SKM-1 treated with dmso at 0.1 percent for 144 hours (cell line): ENCODE measurements around the gene CASP8AP2.
"Not testable (repeated sequence)": the region's sequence is repeated elsewhere in the genome, so short reads cannot be mapped to it uniquely, and the experiment has no call there.

Experiments
- DNase-seq: peaks from one replicate; lab custom pipeline; 2025; ENCODE audit not compliant: unreplicated experiment; lab: John Stamatoyannopoulos, UW

Gene CASP8AP2

DNA sequence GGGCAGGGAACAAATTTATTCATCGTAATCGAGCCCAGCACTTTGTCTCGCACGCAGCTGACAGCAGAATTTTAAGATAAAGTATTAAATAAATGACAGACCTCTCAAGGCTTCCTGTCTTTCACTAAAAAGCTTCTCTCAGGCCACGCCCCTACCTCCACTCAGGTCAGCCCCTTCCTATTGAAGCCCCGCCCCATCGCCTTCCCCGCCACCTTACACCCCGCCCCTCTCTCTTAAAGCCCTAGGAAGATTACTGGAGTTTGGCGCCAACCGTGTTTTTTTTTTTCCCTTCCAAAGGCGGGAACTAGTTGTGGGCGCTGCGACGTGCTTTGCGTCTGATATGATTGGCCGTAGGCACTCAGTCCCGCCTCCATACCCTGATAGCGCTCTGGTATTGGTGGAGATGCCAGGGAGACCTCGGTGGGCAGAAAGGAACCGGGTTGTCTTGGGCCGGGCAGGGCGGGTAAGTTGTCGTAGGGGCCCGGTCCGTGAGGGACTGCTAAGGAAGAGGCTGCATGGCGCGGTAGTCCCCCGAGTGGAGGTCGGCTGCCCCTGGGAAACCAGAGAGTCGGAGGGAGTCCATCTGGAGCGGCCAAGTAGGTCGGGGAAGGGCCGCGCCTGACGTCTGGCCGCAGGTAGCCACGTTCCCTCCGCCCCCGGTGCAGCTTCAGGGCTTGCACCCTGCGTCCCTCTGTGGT is at the start of gene CASP8AP2:
CASP8AP2 (plus strand) TSS at position 409 of the 698 bp plus-strand sequence.
- peak; percentile 99 for DNase-seq

DNA sequence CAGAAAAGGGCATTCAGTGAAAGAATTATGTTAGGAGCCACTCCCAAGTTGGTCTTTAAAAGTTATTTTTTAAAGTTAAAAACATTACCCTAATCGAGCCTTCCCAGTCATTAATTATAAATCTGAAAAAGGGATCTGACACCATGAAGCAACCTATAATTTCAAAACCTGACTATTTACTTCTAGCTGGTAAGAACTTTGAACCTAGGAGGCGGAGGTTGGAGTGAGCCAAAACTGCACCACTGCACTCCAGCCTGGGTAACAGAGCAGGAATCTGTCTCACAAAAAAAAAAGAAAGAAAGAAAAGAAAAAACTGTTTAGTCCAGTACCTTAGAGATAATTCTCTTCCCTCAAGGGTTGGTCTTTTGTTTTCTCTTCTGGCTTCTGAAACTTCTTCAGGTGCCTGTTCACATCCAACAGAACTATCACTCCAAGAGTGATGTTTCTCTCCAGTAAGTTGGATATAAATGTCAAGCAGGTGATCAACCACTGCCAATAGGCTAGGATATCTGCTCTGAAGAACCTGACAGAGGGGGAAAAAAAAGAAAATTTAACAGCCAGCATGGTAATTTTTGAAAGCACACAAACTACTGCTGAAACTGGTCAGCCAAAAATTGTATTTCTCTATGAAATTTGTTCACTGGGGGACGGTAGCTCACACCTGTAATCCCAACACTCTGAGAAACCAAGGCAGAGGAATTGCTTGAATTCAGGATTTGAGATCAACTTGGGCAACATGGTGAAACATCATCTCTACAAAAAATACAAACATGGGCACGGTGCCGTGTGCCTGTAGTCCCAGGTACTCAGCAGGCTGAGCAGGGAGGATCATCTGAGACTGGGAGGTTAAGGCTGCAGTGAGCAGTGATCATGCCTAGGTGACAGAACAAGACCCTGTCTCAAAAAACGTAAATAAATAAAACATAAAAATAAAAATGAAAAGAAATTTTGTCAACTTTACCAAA is 48.3 kb upstream of the CASP8AP2 start:
- no peak for DNase-seq

GRCh38 chr6:89782222-89782621 is 47.5 kb upstream of the CASP8AP2 start:
- no peak for DNase-seq

DNA sequence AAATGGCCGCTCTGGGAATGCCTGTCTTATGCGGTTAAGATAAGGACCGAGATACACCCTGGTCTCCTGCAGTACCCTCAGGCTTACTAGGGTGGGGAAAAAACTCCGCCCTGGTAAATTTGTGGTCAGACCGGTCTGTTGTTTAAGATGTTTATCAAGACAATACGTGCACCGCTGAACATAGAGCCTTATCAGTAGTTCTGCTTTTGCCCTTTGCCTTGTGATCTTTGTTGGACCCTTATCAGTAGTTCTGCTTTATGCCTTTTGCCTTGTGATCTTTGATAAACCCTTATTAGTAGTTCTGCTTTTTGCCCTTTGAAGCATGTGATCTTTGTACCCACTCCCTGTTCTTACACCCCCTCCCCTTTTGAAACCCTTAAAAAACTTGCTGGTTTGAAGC is 46.4 kb upstream of the CASP8AP2 start:
- not testable (repeated sequence) for DNase-seq

GRCh38 chr6:89784838-89785237 is 44.8 kb upstream of the CASP8AP2 start:
- no peak for DNase-seq

GRCh38 chr6:89786970-89787369 is 42.7 kb upstream of the CASP8AP2 start:
- DNase-seq: no peak

DNA sequence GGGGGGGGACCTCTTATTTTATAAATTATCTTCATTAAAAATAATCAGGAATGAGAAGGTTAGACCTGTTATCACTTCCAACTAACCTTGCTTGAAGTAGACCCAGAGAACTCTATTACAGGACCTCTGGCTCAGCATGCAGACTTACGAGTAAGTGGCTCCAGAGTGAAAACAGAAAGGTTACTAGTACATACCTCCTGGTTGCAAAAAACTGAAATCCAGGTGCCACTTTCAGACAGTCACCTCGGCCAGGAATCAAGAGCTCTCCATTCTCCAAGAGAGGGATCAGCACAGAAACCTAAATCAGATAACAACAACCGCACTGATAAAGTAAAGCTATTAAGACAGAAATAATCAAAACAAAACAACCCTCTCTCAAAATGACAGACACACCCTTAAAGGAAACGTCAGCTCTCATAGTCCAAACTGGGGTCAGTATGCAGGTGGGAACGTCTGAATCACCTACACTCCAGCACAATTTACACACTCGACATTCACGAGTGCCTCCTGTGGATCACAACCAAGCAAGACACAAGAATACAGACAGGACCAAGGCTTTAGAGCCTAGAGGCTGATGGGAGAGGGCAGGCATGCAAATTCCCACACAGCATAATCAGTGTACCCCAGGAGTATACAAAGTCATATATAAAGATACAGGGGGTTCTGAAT is 41.9 kb upstream of the CASP8AP2 start:
- DNase-seq: no peak

- DNase-seq: no peak
Observed at GRCh38 chr6:89789980-89790379, 39.7 kb upstream of the CASP8AP2 start.

GRCh38 chr6:89790403-89790802 is 39.3 kb upstream of the CASP8AP2 start:
- DNase-seq: no peak

GRCh38 chr6:89792881-89793280 is 36.8 kb upstream of the CASP8AP2 start:
- DNase-seq: peak; percentile 73

- DNase-seq: no peak
Observed at GRCh38 chr6:89793586-89793985, 36.1 kb upstream of the CASP8AP2 start.

DNA sequence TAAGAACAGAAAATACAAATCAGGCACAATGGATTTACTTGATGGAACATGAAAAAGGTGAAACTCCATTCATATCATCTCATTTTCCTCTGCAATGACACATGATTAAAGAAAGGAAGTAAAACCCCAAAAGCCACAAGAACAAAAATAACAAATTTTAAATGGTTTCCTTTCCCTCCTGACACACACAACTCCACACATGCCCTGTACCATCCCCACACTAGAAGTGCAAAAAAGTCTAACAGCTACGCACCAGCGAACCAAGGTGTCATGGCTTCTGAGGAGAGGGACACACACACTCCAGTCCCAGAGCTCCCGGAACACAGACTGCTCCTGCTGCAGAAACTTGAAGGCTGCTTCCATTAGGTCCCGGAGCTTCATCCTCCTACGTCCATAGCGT is 35.4 kb upstream of the CASP8AP2 start:
- DNase-seq: no peak

GRCh38 chr6:89797317-89797716 is 32.4 kb upstream of the CASP8AP2 start:
- no peak for DNase-seq

GRCh38 chr6:89799096-89799495 is 30.6 kb upstream of the CASP8AP2 start:
- DNase-seq: no peak

DNA sequence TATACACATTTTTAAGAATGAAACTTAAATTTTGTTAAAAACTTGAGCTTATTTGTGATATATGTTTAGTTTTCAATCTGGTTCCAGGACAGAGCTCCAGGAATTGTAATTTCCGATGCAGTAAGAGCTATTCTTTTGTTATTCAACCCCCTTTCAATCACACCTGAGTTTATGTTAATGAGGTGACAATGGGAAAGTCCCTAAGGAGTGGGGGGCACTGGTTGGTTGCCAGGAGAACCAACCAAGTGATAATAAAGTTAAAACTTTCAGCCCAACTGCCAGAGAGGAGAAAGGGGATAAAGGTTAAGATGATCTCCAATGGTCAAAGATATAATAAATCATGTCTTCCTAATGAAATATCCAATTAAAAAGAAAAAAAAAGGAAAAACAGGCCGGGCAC is 29.9 kb upstream of the CASP8AP2 start:
- no peak for DNase-seq

DNA sequence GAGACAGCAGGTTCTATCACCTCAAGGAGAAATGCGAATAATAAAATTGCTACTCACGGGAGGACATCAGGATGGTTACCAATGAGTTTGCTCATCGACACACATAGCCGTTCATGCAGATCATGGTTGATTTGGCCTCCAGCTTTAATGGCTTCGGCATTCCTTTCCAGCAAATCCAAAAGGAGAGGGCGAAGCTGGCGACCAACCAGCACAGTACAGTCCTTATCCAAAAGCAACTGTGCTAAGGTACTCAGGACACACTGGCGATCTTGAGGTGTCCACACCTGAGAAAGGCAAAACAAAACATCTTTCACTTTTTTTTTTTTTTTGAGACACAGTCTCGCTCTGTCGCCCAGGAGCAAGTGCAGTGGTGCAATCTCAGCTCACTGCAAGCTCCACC is 26.4 kb upstream of the CASP8AP2 start:
- DNase-seq: no peak

DNA sequence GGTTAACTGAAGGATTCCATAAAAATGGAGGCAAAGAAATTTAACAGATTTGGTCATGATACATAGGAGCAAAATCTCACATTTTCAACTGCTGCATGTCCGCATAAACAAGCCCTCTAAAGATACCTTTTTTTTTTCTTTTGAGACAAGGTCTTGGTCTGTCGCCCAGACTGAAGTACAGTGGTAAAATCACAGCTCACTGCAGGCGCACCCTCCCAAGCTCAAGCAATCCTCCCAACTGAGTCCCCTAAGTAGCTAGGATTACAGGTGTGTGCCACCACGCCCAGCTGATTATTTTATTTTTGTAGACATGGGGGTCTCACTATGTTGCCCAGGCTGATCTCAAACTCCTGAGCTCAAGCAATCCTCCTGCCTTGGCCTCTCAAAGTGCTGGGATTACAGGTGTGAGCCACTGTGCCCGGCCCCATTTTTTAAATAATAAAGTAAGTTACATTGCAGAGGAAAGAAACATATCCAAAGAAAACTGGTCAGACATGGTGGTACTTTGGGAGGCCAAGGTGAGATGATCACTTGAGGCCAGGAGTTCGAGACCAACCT is 23.8 kb upstream of the CASP8AP2 start:
- no peak for DNase-seq

DNA sequence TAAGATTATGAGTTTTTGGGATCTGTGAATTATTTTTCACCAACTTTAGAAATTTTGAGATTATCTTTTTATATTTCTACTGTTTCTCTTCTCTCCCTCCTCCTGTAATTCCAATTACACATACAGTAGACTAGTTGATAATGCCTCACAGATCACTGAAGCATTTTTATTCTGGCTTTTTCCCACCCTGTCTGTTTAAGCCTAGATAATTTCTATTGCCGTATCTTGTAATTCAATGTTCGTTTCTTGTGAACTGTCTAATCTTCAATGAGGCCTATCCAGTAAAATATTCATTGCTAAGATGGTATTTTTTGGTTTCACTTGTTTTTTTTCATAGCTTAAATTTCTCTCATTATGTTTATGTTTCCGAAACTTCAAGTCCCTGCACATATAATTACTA is 22.1 kb upstream of the CASP8AP2 start:
- no peak for DNase-seq

DNA sequence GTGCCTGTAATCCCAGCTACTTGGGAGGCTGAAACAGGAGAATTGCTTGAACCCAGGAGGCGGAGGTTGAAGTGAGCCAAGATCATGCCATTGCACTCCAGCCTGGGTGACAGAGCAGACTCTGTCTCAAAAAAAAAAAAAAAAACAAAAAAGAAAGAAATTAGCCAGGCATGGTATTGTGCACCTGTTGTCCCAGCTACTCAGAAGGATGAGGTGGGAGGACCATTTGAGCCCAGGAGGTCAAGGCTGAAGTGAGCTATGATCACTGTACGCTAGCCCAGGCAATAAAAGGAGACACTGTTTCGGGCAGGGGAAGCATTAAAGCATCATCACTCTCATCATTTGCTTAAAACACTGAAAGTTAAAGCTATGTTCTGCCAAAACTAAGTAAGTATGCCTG is 16.3 kb upstream of the CASP8AP2 start:
- not testable (repeated sequence) for DNase-seq

DNA sequence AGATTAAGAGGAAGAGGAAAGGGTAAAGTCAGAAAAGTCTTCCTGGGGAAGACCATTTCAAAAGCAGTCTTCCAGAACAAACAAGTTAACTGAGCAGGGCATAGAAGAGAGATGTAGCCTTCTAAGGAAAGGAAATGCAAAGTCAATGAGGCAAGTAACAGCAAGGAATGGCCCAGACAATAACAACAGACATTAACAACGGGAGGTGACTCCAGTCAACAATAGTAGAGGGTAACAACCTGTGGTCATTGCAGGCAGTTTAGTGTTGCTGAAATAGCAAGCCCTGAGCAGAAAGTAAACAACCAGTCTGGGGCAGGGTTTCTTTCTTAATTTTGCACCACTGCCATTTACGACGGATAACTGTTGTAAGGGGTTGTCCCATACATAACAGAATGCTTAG is 12.2 kb upstream of the CASP8AP2 start:
- DNase-seq: no peak

- DNase-seq: peak; percentile 38
Observed at GRCh38 chr6:89818977-89819335, 10.7 kb upstream of the CASP8AP2 start.
